ENCODE data around the gene RIN1. TPM values are rescaled to one million over a fixed set of nuclear protein-coding genes. Genes with fewer than 3 reads are reported as not detected.

RIN1 gene
- total and polyA plus RNA-seq, 5 donors: 1.6 to 3.8 (median 2.1) TPM

GRCh38 chr11:66282468-66283455 lies 53.5 kb downstream of the RIN1 start:
- no peak overlapping the region for H3K4me3 ChIP-seq (ENCODE audit: low read length)
- WGBS: 13% methylated on average over 35 of the region's 35 CpGs
- H3K4me1 ChIP-seq (ENCODE audit: control insufficient read depth, insufficient read depth, low read length): no peaks in the 10 kb centered on the region
- intact Hi-C loops (cut with DNase I): loop anchor here in 1 of 4 donors (2.0 kb wide), 1 partner anchor 60 kb away; no protein-coding TSS in a partner anchor
- no peaks in the 10 kb centered on the region for H3K27me3 ChIP-seq (ENCODE audit: control insufficient read depth, insufficient read depth)
- ATAC-seq (peak; percentile 80 to 87), DNase-seq (peak; percentile 99 to 100 (median 99))
- no peaks in the 10 kb centered on the region for H3K9me3 ChIP-seq (ENCODE audit: control insufficient read depth, low read length)
- no peak overlapping the region for H3K27ac ChIP-seq (ENCODE audit: low read length)

Other genes with a start within 250 kb of the RIN1 start
- gene KLC2, start 78.7 kb downstream of the RIN1 start, total RNA-seq: 10 to 100 TPM; 27.8 to 33.4 (median 30.6) TPM
- 34.7 TPM for gene KLC2, start 78.7 kb downstream of the RIN1 start, polyA plus RNA-seq
- 100 to 1,000 TPM; 114 to 129 (median 125) TPM for gene RAB1B, start 67.8 kb downstream of the RIN1 start, total RNA-seq
- 170 TPM for gene RAB1B, start 67.8 kb downstream of the RIN1 start, polyA plus RNA-seq
- under 1 TPM in 2 of 4 donors, not detected in 2; 0.25 to 0.47 TPM for gene CNIH2, start 58.3 kb downstream of the RIN1 start, total RNA-seq
- gene CNIH2, start 58.3 kb downstream of the RIN1 start, polyA plus RNA-seq: 0.23 TPM
- gene YIF1A, start 47.3 kb downstream of the RIN1 start, total RNA-seq: 10 to 100 TPM; 48.0 to 65.3 (median 50.5) TPM
- 56.1 TPM for gene YIF1A, start 47.3 kb downstream of the RIN1 start, polyA plus RNA-seq
- gene TMEM151A, start 44.5 kb downstream of the RIN1 start, total RNA-seq: under 1 TPM; 0.20 to 0.31 (median 0.26) TPM
- 0.45 TPM for gene TMEM151A, start 44.5 kb downstream of the RIN1 start, polyA plus RNA-seq
- 10 to 100 TPM; 10.5 to 22.9 (median 21.9) TPM for gene CD248, start 19.4 kb downstream of the RIN1 start, total RNA-seq
- 12.0 TPM for gene CD248, start 19.4 kb downstream of the RIN1 start, polyA plus RNA-seq
- 10 to 100 TPM; 12.7 to 19.8 (median 15.0) TPM for gene BRMS1, start 8.7 kb upstream of the RIN1 start, total RNA-seq
- gene BRMS1, start 8.7 kb upstream of the RIN1 start, polyA plus RNA-seq: 26.0 TPM
- gene B4GAT1, start 11.2 kb upstream of the RIN1 start, total RNA-seq: 10 to 100 TPM; 43.9 to 67.1 (median 57.0) TPM
- gene B4GAT1, start 11.2 kb upstream of the RIN1 start, polyA plus RNA-seq: 60.2 TPM
- 10 to 100 TPM; 18.7 to 33.2 (median 30.0) TPM for gene SLC29A2, start 35.3 kb upstream of the RIN1 start, total RNA-seq
- 24.3 TPM for gene SLC29A2, start 35.3 kb upstream of the RIN1 start, polyA plus RNA-seq
- under 1 TPM; 0.09 to 0.84 (median 0.14) TPM for gene NPAS4, start 84.6 kb upstream of the RIN1 start, total RNA-seq
- 0.84 TPM for gene NPAS4, start 84.6 kb upstream of the RIN1 start, polyA plus RNA-seq
- 10 to 100 TPM; 47.5 to 53.0 (median 50.1) TPM for gene MRPL11, start 102.4 kb upstream of the RIN1 start, total RNA-seq
- 62.6 TPM for gene MRPL11, start 102.4 kb upstream of the RIN1 start, polyA plus RNA-seq
- gene PELI3, start 130.5 kb upstream of the RIN1 start, total RNA-seq: 10 to 100 TPM in 3 of 4 donors, 1 to 10 TPM in 1; 9.9 to 14.2 (median 12.8) TPM
- gene PELI3, start 130.5 kb upstream of the RIN1 start, polyA plus RNA-seq: 12.8 TPM
- 10 to 100 TPM in 3 of 4 donors, 1 to 10 TPM in 1; 9.5 to 16.2 (median 14.7) TPM for gene DPP3, start 144.0 kb upstream of the RIN1 start, total RNA-seq
- gene DPP3, start 144.0 kb upstream of the RIN1 start, polyA plus RNA-seq: 10.5 TPM
- 10 to 100 TPM; 19.3 to 25.2 (median 21.4) TPM for gene BBS1, start 174.2 kb upstream of the RIN1 start, total RNA-seq
- 12.4 TPM for gene BBS1, start 174.2 kb upstream of the RIN1 start, polyA plus RNA-seq
- gene ZDHHC24, start 209.6 kb upstream of the RIN1 start, total RNA-seq: 1 to 10 TPM; 6.6 to 7.8 (median 7.5) TPM
- gene ZDHHC24, start 209.6 kb upstream of the RIN1 start, polyA plus RNA-seq: 6.3 TPM
- under 1 TPM in 1 of 4 donors, not detected in 3; 0.09 TPM for gene ACTN3, start 210.5 kb upstream of the RIN1 start, total RNA-seq
- 0.05 TPM for gene ACTN3, start 210.5 kb upstream of the RIN1 start, polyA plus RNA-seq
- gene CTSF, start 232.2 kb upstream of the RIN1 start, total RNA-seq: 100 to 1,000 TPM in 2 of 4 donors, 10 to 100 TPM in 2; 85.5 to 136 (median 95.2) TPM
- 56.0 TPM for gene CTSF, start 232.2 kb upstream of the RIN1 start, polyA plus RNA-seq

All from right cardiac atrium (tissue), 5 donors.